ENCODE data around the gene TBC1D20. TPM values are rescaled to one million over a fixed set of nuclear protein-coding genes. Genes with fewer than 3 reads are reported as not detected.
A peak's percentile ranks its signal among the peaks of the same experiment; 100 is the strongest.
"Not testable (repeated sequence)": the region's sequence is repeated elsewhere in the genome, so short reads cannot be mapped to it uniquely, and the experiment has no call there.

The TBC1D20 gene
- 26.2 TPM for total RNA-seq
- polyA plus RNA-seq (ENCODE audit: insufficient read depth, low read depth, low replicate concordance), result 19.5 TPM
- long read RNA-seq, donor 1, full-length matches to known transcripts, result 3 of 3 reads
- long read RNA-seq, donor 1, partial matches to known transcripts, result 0 of 3 reads
- long read RNA-seq, donor 1, other reads (novel, unspliced or antisense), result 0 of 3 reads
- long read RNA-seq, donor 2, full-length matches to known transcripts, result 5 of 31 reads
- long read RNA-seq, donor 2, partial matches to known transcripts, result 26 of 31 reads
- long read RNA-seq, donor 2, other reads (novel, unspliced or antisense), result 0 of 31 reads
- long read RNA-seq, donor 3, full-length matches to known transcripts, result 10 of 10 reads
- long read RNA-seq, donor 3, partial matches to known transcripts, result 0 of 10 reads
- long read RNA-seq, donor 3, other reads (novel, unspliced or antisense), result 0 of 10 reads
- long read RNA-seq, donor 4, full-length matches to known transcripts, result 8 of 8 reads
- long read RNA-seq, donor 4, partial matches to known transcripts, result 0 of 8 reads
- long read RNA-seq, donor 4, other reads (novel, unspliced or antisense), result 0 of 8 reads
- long read RNA-seq, donor 5, result 0 reads
- long read RNA-seq, donor 6, full-length matches to known transcripts, result 1 of 1 reads
- long read RNA-seq, donor 6, partial matches to known transcripts, result 0 of 1 reads
- long read RNA-seq, donor 6, other reads (novel, unspliced or antisense), result 0 of 1 reads
- long read RNA-seq, donor 7, full-length matches to known transcripts, result 15 of 32 reads
- long read RNA-seq, donor 7, partial matches to known transcripts, result 10 of 32 reads
- long read RNA-seq, donor 7, other reads (novel, unspliced or antisense), result 7 of 32 reads
- long read RNA-seq, donor 8, full-length matches to known transcripts, result 3 of 12 reads
- long read RNA-seq, donor 8, partial matches to known transcripts, result 9 of 12 reads
- long read RNA-seq, donor 8, other reads (novel, unspliced or antisense), result 0 of 12 reads
- long read RNA-seq, donor 9, full-length matches to known transcripts, result 6 of 6 reads
- long read RNA-seq, donor 9, partial matches to known transcripts, result 0 of 6 reads
- long read RNA-seq, donor 9, other reads (novel, unspliced or antisense), result 0 of 6 reads
- long read RNA-seq, donor 10, full-length matches to known transcripts, result 9 of 9 reads
- long read RNA-seq, donor 10, partial matches to known transcripts, result 0 of 9 reads
- long read RNA-seq, donor 10, other reads (novel, unspliced or antisense), result 0 of 9 reads

DNA sequence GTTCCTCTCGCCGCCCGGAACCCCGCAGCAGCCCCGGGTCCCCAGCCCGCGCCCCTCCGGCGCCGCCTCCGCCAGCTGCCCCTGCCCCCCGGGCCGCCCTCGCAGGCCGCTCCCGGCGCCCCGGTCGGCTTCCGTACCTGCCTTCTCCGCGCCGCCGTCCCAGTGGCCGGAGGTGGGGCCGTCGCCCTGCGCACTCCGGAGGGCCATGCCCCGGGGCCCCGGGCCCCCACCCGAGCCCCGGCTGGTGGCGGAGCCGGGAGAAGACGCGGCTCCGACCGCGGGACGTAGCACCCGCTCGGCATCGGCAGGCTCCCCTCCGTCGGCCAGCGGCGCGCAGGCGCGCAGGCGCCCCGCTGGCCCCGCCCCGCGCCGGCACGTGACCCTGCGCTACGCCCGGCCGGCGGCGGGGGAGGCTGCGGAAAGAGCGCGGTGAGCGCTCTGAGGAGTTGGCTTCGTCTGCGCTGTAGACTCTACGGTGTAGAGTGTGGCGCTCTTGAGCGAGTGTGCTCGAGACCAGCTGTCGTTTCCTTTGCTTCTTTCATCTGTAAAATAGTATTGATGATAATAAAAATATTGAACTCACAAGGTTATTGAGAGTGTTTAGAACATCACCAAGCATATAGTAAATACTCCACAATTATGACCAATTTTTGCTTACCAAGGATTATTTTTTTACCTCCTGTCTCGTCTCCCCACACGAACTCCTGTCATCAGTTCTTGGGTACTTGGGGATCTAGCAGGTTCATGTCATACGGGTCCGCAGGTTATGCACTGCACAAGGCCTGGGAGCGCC lies at the start of gene TBC1D20:
TSS of gene TBC1D20 (minus strand) at position 335 of the 793 bp plus-strand sequence. CDS start at position 207, 128 bp downstream.
- Histone ChIP-seq H3K4me3 (ENCODE audit: low read length in 3 of 3) (peak within 1 kb of the TSS; percentile 66 to 93 (median 73)), H3K4me1 (ENCODE audit: control insufficient read depth in 2 of 3, insufficient read depth in 2 of 3, low read depth in 1 of 3, low read length in 3 of 3) (peaks cover 5 to 10% (median 5%) of the 10 kb centered on the region in 3 donors), H3K9ac (ENCODE audit: low read length in 3 of 3) (peak within 1 kb of the TSS; percentile 30 to 87 (median 56)), H3K27me3 (ENCODE audit: control insufficient read depth, insufficient read depth, low read length) (no peaks in the 10 kb centered on the region), H3K27ac (ENCODE audit: low read depth in 2 of 2, low read length in 2 of 2) (peak within 1 kb of the TSS; percentile 77 to 86), H3K36me3 (ENCODE audit: control insufficient read depth in 2 of 3, insufficient read depth in 3 of 3, low read length in 3 of 3) (no peaks in the 10 kb centered on the region), H3K9me3 (ENCODE audit: control insufficient read depth in 2 of 3, insufficient read depth in 1 of 3, low read length in 3 of 3) (no peaks in the 10 kb centered on the region)
- TF ChIP-seq, protein P1, sequence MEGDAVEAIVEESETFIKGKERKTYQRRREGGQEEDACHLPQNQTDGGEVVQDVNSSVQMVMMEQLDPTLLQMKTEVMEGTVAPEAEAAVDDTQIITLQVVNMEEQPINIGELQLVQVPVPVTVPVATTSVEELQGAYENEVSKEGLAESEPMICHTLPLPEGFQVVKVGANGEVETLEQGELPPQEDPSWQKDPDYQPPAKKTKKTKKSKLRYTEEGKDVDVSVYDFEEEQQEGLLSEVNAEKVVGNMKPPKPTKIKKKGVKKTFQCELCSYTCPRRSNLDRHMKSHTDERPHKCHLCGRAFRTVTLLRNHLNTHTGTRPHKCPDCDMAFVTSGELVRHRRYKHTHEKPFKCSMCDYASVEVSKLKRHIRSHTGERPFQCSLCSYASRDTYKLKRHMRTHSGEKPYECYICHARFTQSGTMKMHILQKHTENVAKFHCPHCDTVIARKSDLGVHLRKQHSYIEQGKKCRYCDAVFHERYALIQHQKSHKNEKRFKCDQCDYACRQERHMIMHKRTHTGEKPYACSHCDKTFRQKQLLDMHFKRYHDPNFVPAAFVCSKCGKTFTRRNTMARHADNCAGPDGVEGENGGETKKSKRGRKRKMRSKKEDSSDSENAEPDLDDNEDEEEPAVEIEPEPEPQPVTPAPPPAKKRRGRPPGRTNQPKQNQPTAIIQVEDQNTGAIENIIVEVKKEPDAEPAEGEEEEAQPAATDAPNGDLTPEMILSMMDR (IDR thresholded peaks at IDR 0.05; ENCODE audit: borderline replicate concordance, extremely low read depth, insufficient read depth), result peak; percentile 33
- FAIRE-seq (no peak), DNase-seq (peak; percentile 84 to 96 (median 94))
- intact Hi-C loops (cut with DNase I), result no loop called here

DNA sequence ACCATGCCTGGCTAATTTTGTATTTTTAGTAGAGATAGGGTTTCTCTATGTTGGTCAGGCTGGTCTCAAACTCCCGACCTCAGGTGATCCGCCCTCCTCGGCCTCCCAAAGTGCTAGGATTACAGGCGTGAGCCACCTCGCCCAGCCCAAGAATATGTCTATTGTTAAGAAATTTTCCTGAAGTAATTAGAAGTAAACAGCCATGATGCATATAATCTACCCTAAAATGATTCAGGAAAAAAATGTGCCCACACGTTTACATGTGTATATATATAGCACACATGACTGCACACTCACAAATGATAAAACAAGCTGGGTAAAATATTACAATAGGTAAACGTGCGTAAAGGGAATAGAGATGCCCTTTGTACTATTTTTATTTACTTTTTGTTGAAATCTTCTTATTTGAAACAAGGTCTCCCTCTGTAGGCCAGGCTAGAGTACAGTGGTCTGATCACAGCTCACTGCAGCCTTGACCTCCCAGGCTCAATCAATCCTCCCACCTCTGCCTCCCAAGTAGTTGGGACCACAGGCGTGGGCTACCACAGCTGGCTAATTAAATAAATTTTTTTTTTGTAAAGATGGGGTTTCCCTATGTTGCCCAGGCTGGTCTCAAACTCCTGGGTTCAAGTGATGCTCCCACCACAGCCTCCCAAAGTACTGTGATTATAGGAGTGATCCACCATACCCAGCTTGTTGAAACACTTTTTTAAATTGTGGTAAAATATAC lies 48.2 kb upstream of the TBC1D20 start:
- DNase-seq; H3K4me1 ChIP-seq (ENCODE audit: control insufficient read depth in 2 of 3, insufficient read depth in 2 of 3, low read depth in 1 of 3, low read length in 3 of 3); H3K27ac ChIP-seq (ENCODE audit: low read depth in 2 of 2, low read length in 2 of 2); H3K4me3 ChIP-seq (ENCODE audit: low read length in 3 of 3); FAIRE-seq; H3K9me3 ChIP-seq (ENCODE audit: control insufficient read depth in 2 of 3, insufficient read depth in 1 of 3, low read length in 3 of 3); H3K27me3 ChIP-seq (ENCODE audit: control insufficient read depth, insufficient read depth, low read length); H3K9ac ChIP-seq (ENCODE audit: low read length in 3 of 3); intact Hi-C loops (cut with DNase I): not testable (repeated sequence)
- H3K36me3 ChIP-seq (ENCODE audit: control insufficient read depth in 2 of 3, insufficient read depth in 3 of 3, low read length in 3 of 3), result peaks cover 6 to 21% (median 11%) of the 10 kb centered on the region in 3 donors

DNA sequence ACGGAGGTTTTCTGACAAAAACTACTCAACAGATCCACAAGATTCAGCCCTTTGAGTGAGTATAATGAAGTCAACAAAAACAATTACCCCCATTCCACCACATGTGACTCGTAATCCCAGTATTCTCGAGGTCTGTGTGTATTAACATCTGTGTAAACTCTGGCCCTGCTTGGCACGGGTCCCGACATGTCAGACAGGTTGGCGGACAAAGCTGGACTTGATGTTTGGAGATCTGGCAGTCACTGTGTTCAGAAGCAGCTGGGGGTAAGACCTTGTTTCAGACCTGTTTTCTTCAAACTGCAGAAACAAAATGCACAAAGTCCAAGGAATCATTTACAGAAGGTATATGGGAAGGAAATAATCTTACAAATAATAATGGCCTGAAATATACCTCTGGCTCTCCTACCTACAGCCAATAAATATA lies 46.0 kb upstream of the TBC1D20 start:
- DNase-seq; H3K9me3 ChIP-seq (ENCODE audit: control insufficient read depth in 2 of 3, insufficient read depth in 1 of 3, low read length in 3 of 3); H3K27me3 ChIP-seq (ENCODE audit: control insufficient read depth, insufficient read depth, low read length); H3K27ac ChIP-seq (ENCODE audit: low read depth in 2 of 2, low read length in 2 of 2); intact Hi-C loops (cut with DNase I); FAIRE-seq; H3K4me3 ChIP-seq (ENCODE audit: low read length in 3 of 3); H3K9ac ChIP-seq (ENCODE audit: low read length in 3 of 3); H3K4me1 ChIP-seq (ENCODE audit: control insufficient read depth in 2 of 3, insufficient read depth in 2 of 3, low read depth in 1 of 3, low read length in 3 of 3): not testable (repeated sequence)
- H3K36me3 ChIP-seq (ENCODE audit: control insufficient read depth in 2 of 3, insufficient read depth in 3 of 3, low read length in 3 of 3), result peaks cover 7 to 33% (median 15%) of the 10 kb centered on the region in 3 donors

Measured in kidney (tissue), 22 donors.